Upper lobe of left lung (tissue), 4 donors: ENCODE measurements around the gene FOXP2.

ENCODE experiments used
- POLR2A ChIP-seq, 4 donors: fragments of 450-650 bp; IDR thresholded peaks; one replicate each; pipeline ENCODE4 v1.5.1; 2016 to 2017; ENCODE audit warnings: antibody characterized with exemption in 4 of 4, mild to moderate bottlenecking in 2 of 4
- POLR2AphosphoS5 ChIP-seq, 2 donors: sonication (generic); formaldehyde crosslinking; IDR thresholded peaks; one replicate each; pipeline ENCODE4 v1.5.1; 2017; ENCODE audit warnings: antibody characterized with exemption in 2 of 2
- TF ChIP-seq, protein P1 (sequence below), 6 experiments: fragments of 450-650 bp in 4 of 6; fragments of 200-600 bp in 2 of 6; sonication (generic) in 2 of 6; IDR thresholded peaks; one replicate each; pipeline ENCODE4 v1.5.1; 2016 to 2019; ENCODE audit warnings: antibody characterized with exemption in 6 of 6

DNA sequence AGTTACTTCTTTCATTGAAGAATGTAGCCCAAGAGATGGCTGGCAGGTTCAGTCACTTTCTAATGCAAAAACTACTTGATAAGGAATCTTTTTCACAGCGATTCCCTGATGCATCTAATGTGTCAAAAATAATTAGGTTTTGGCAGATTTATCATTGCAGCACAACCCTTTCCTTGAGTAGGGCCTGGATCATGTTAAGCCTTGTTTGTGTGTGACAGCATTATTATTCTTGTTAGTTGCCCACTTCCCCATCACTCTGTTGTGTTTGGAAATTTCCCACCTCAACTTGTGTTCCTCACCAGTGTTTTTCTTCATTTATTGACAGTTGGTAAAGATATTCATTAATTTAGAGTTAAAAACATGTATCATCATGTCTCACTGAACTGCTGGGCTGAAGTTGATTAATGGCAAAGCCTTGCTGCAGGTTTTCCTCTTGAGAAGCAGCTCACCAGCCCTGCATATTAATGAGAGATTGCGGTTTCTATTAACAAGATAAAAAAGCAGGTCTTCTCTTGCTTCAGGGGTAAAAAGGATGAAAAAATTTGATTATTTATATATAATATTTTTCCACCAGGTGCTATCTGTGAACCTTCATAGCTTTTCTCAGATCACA, 273.9 kb downstream of the FOXP2 start:
- TF ChIP-seq, protein P1, sequence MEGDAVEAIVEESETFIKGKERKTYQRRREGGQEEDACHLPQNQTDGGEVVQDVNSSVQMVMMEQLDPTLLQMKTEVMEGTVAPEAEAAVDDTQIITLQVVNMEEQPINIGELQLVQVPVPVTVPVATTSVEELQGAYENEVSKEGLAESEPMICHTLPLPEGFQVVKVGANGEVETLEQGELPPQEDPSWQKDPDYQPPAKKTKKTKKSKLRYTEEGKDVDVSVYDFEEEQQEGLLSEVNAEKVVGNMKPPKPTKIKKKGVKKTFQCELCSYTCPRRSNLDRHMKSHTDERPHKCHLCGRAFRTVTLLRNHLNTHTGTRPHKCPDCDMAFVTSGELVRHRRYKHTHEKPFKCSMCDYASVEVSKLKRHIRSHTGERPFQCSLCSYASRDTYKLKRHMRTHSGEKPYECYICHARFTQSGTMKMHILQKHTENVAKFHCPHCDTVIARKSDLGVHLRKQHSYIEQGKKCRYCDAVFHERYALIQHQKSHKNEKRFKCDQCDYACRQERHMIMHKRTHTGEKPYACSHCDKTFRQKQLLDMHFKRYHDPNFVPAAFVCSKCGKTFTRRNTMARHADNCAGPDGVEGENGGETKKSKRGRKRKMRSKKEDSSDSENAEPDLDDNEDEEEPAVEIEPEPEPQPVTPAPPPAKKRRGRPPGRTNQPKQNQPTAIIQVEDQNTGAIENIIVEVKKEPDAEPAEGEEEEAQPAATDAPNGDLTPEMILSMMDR (IDR thresholded peaks at IDR 0.05) = no peak
- no peak for TF ChIP-seq POLR2AphosphoS5 (IDR thresholded peaks at IDR 0.05)
- no peak for TF ChIP-seq POLR2A (IDR thresholded peaks at IDR 0.05)
